Calu3 (cell line): Measurements from ENCODE around the gene ZCCHC12. TPM values are rescaled to one million over a fixed set of nuclear protein-coding genes. Genes with fewer than 3 reads are reported as not detected.
A peak's percentile ranks its signal among the peaks of the same experiment; 100 is the strongest.

ENCODE experiments used
- BruUV-seq: library from RNA; stranded (reverse); fragments of 400-500 nt; replicated peaks from 2 replicates; lab custom pipeline; 2021; lab: Mats Ljungman, UMichigan
- CTCF ChIA-PET: fragments of 300-600 bp; sonication (Branson Sonifier 250); formaldehyde crosslinking; loops from one replicate; lab custom pipeline; 2022; ENCODE audit warnings: antibody characterized with exemption; lab: Charles Lee
- DNase-seq: peaks from one replicate; pipeline ENCODE4 v3.0.0; 2022
- H3K27ac Mint-ChIP-seq: one replicate; pipeline ENCODE4 v1.8.0; 2022; ENCODE audit warnings: mixed read lengths; ENCODE audit not compliant: unreplicated experiment
- H3K27me3 Mint-ChIP-seq: one replicate; pipeline ENCODE4 v1.8.0; 2022; ENCODE audit warnings: mixed read lengths; ENCODE audit not compliant: unreplicated experiment
- H3K36me3 Mint-ChIP-seq: one replicate; pipeline ENCODE4 v1.8.0; 2022; ENCODE audit warnings: mild to moderate bottlenecking, moderate library complexity, mixed read lengths; ENCODE audit not compliant: insufficient read depth, unreplicated experiment
- H3K4me1 Mint-ChIP-seq: one replicate; pipeline ENCODE4 v1.8.0; 2022; ENCODE audit warnings: mild to moderate bottlenecking, low read depth, mixed read lengths; ENCODE audit not compliant: unreplicated experiment
- H3K4me3 Mint-ChIP-seq: one replicate; pipeline ENCODE4 v1.8.0; 2022; ENCODE audit warnings: mild to moderate bottlenecking, low read depth, moderate library complexity, mixed read lengths; ENCODE audit not compliant: unreplicated experiment
- H3K9me3 Mint-ChIP-seq: one replicate; pipeline ENCODE4 v1.8.0; 2022; ENCODE audit warnings: low read depth, mixed read lengths; ENCODE audit not compliant: unreplicated experiment
- intact Hi-C: fragments of 100-400 bp; cut with micrococcal nuclease; formaldehyde crosslinking; loops from one replicate; pipeline ENCODE4 v1.10.0; 2022; ENCODE audit not compliant: unreplicated experiment
- total RNA-seq: library from RNA; stranded (reverse); gene quantifications from 2 replicates; pipeline ENCODE4 v1.2.3, GENCODE V29; 2022
- TF ChIP-seq, protein P1 (sequence below): fragments of 200-600 bp; IDR thresholded peaks from one replicate; pipeline ENCODE4 v1.8.0; 2022; ENCODE audit warnings: antibody characterized with exemption; ENCODE audit not compliant: unreplicated experiment

The ZCCHC12 gene
- total RNA-seq, 1 experiment from 2014 or later: not detected

DNA sequence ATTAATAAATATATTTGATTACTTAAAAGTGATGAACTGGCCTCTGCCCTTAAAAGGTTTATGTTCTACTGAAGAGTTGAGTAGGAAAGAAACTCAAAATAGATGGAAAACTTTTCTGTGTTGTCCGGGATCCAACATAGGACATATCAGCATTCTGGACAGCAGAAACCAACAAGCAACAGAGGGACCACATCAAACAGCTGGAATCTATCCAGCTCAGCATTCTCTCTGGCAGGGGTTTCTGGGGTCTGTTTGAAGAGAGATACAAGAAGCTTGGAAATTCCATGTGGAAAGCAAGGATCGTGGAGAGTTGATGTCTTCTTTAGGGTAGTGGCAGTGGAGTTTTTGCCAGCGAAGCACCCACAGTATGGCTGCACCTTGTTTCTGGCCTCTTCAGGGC lies 43.6 kb downstream of the ZCCHC12 start:
- Mint-ChIP-seq H3K27ac (no peak overlapping the region), H3K36me3 (no peaks in the 10 kb centered on the region), H3K4me1 (peaks cover 5% of the 10 kb centered on the region), H3K27me3 (peaks cover 18% of the 10 kb centered on the region), H3K9me3 (no peaks in the 10 kb centered on the region), H3K4me3 (no peak overlapping the region)
- no peak for DNase-seq
- intact Hi-C loops: no loop called here
- CTCF ChIA-PET: no interaction called here
- BruUV-seq: no TSS peak
- TF ChIP-seq, protein P1, sequence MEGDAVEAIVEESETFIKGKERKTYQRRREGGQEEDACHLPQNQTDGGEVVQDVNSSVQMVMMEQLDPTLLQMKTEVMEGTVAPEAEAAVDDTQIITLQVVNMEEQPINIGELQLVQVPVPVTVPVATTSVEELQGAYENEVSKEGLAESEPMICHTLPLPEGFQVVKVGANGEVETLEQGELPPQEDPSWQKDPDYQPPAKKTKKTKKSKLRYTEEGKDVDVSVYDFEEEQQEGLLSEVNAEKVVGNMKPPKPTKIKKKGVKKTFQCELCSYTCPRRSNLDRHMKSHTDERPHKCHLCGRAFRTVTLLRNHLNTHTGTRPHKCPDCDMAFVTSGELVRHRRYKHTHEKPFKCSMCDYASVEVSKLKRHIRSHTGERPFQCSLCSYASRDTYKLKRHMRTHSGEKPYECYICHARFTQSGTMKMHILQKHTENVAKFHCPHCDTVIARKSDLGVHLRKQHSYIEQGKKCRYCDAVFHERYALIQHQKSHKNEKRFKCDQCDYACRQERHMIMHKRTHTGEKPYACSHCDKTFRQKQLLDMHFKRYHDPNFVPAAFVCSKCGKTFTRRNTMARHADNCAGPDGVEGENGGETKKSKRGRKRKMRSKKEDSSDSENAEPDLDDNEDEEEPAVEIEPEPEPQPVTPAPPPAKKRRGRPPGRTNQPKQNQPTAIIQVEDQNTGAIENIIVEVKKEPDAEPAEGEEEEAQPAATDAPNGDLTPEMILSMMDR: no peak

DNA sequence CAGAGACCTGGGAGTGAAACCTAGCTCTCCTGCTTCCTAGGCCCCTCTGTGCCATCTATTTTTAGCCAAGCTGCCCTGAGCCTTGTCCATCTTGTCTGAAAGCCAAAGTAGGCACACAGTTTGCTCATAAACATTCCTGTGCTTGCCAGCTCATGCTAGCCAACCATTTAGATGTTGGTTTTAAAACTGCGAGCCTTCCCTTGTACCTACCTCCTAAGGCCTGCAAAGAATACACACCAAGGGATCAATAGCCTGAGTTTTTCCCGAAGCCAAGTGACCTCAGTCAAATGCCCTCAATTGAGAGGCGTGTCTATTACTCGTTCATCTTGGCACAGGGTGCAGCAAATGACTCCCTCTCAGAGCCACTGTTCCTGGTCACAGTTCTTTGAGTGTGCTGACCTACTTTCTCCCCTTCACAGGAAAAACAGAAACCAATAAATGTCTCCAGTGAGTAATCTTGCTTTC lies 48.5 kb downstream of the ZCCHC12 start:
- H3K4me1 Mint-ChIP-seq: peaks cover 8% of the 10 kb centered on the region
- peak; percentile 5 for DNase-seq
- no peaks in the 10 kb centered on the region for H3K36me3 Mint-ChIP-seq
- no peak overlapping the region for H3K27ac Mint-ChIP-seq
- no peaks in the 10 kb centered on the region for H3K9me3 Mint-ChIP-seq
- BruUV-seq: no TSS peak
- intact Hi-C loops: no loop called here
- CTCF ChIA-PET: no interaction called here
- TF ChIP-seq, protein P1: no peak
- peaks cover 3% of the 10 kb centered on the region for H3K27me3 Mint-ChIP-seq
- H3K4me3 Mint-ChIP-seq: no peak overlapping the region

Other genes starting within 250 kb of the ZCCHC12 start
- 60.4 and 67.8 TPM in 2 replicates for gene IL13RA1, start 96.2 kb upstream of the ZCCHC12 start, total RNA-seq
- gene LONRF3, start 150.8 kb downstream of the ZCCHC12 start, total RNA-seq: 6.7 and 9.5 TPM in 2 replicates
- not detected in 2 replicates for gene CT47C1, start 249.2 kb downstream of the ZCCHC12 start, total RNA-seq